Measurements from ENCODE around the gene SCAF8.

GRCh38 chr6:154733626-154734382, 588 bp downstream of the SCAF8 start:
- TF ChIP-seq CTCF (IDR thresholded peaks at IDR 0.05 in 4 of 5, conservative IDR thresholded peaks at IDR 0.05 in 1 of 5) (no peak), POLR2A (IDR thresholded peaks at IDR 0.05) (peak; percentile 82 to 95)

All from gastrocnemius medialis (tissue), 4 donors.